ENCODE measurements around the gene UROS. TPM values are rescaled to one million over a fixed set of nuclear protein-coding genes. Genes with fewer than 3 reads are reported as not detected.

UROS gene
- total RNA-seq, 1 donor from 2014 or later, result 30.6 TPM

DNA sequence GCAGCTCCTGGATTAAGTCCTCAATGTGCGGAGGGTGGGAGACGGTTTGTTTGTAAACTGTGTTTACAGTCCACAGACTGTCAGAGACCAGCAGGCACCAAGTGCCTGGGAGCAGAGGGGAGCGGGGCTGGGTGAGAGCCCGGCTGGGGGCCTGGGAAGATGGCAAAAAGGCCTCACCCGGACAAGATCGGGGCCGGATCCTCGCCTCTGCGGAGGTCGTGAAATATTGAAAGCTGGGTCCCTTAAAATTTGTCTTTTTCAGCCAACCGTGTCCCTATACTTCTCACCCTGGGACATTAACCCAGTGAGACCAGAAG is 50.2 kb downstream of the UROS start:
- no peak for ATAC-seq
- DNase-seq (ENCODE audit: low spot score), result no peak
- intact Hi-C loops (cut with DNase I), result no loop called here

DNA sequence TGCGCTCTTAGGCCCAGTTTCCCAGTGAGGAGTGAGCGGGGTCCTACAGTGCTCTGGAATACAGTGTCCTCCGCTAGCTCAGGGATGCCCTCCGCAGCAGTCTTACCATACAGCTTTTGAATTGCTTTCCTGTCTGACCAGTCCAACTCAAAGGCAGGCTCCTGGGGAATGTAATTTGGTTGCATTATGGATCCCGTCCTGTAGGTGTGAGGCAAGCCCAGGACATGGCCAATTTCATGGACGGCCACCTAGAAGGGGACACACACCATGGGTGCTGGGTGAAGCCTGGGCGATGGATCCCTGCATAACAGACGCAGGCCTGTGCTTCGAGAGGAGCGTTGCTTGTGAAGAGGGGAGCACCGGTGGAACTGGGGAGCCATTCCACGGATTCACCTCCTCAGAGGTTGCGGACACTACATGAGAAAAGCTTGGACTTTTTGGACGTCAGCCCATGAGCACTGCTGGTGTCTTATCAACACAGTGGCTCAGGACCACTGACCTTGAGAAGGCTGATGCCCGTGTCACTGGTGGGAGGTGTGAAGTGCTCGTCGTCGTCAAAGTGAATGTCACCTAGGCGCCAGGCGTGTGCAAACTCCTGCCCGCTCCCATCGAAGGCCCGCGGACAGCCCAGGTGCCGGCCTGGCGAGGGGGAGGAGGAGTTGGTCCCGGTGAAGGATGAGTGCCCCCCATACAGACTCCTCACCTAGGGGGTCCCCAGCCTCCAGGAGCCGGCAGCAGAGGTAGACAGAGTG is 50.8 kb downstream of the UROS start:
- ATAC-seq (no peak), DNase-seq (ENCODE audit: low spot score) (no peak)
- intact Hi-C loops (cut with DNase I), result no loop called here

DNA sequence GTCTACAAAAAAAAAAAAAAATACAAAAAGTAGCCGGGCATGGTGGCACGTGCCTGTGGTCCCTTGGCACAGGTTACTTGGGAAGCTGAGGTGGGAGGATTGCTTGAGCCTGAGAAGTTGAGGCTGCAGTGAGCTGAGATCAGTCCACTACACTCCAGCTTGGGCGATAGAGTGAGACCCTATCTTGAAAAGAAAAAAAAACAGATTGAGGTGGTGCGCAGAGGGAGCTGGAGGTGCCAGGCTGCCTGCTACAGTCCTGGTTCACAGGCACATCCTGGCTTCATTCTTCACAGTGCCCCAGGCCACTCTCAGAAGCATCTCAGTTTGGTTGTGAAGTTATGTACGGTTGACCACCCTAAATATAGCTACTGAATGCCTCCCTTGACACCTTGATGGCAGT is 52.2 kb downstream of the UROS start:
- ATAC-seq, result no peak
- no peak for DNase-seq (ENCODE audit: low spot score)
- intact Hi-C loops (cut with DNase I), result no loop called here

DNA sequence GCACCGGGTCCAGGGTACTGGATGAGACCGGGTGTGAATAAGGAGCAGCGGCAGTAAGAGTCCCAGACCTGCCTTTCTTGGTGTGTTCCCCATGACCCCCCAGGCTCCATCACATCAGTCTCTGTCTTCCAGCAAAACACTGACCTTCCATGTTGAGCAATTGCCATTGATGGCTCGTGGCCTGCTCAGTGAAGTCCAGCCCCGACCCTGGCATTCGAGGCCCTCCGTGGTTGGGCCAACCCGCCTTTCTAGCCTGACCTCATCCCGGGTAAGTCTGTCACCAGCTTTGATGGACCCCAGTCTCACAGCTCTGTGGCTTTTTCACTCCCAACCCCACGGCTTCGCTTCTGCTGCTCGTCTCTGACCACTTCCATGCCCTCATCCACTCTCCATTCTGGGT is 53.9 kb downstream of the UROS start:
- ATAC-seq (no peak), DNase-seq (ENCODE audit: low spot score) (no peak)
- intact Hi-C loops (cut with DNase I), result no loop called here

DNA sequence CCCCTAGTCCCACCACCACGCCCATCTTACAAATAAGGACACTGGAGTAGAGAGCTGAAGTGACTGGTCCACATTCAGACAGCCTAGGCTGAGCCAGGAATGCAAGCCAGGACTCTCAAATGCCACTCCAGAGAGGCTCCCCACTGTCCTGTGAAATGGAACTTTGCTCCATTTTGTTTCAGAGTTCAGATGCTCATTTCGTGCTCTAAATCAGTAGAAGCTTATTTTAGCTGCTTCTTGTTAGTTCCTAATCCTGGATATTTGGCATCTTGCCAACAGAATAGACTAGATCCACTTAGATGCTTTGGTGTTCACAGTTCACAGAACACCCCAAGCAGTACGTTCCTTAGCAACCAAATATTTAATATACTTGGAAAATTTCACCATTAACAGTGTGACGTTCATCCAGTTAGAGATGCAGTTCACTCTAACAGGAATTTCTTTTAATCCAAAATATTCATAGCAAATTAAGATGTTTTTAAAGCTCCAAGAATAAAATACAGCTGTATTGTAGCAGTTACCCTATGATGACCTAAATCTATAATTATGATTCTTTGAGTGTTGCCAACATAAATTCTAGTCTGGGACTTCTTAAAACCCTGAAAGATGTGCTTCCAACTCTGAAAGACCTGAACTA is 54.7 kb downstream of the UROS start:
- intact Hi-C loops (cut with DNase I), result no loop called here
- peak; percentile 75 for ATAC-seq
- no peak for DNase-seq (ENCODE audit: low spot score)

DNA sequence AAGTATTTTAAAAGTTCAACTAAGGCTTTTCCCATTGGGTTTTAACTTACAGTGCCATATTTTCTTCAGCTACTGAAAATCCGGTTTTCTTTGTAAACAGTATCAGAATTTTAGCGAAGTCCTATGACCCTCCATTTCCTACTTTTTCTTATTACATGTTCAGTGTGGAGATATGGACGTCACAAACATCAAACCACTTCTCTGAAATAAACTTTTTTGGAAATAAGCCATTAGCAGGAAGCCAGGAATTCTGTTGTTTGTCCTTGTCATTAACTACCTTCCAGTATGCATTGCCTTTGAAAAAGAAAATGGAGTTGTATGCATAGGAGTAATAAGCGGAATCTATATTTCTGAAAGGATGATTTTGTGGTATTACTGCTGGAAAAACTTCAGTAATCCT is 56.5 kb downstream of the UROS start:
- ATAC-seq, result no peak
- intact Hi-C loops (cut with DNase I), result no loop called here

DNA sequence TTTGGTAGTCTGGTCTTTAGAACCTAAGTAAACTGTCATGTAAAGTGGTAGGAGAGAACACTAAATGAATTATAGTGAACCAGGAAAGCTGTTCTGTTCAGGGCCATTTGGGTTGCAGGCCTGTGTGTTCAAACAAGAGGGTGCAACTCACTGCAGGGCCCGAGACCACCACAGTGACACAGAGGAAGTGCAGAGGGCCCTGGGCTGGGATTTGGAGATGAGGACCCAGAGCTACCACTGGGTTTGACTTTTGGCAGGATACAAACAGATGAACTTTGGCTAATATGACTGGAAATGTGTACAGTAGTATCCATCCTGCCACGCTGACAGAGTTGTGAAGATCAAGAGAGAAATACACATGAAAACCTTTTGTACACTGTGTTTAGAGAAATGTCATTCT is 57.2 kb downstream of the UROS start:
- ATAC-seq, result no peak
- DNase-seq (ENCODE audit: low spot score), result no peak

More for the DNA sequence above, 56.5 kb downstream of the UROS start:
- DNase-seq (ENCODE audit: low spot score), result no peak

DNA sequence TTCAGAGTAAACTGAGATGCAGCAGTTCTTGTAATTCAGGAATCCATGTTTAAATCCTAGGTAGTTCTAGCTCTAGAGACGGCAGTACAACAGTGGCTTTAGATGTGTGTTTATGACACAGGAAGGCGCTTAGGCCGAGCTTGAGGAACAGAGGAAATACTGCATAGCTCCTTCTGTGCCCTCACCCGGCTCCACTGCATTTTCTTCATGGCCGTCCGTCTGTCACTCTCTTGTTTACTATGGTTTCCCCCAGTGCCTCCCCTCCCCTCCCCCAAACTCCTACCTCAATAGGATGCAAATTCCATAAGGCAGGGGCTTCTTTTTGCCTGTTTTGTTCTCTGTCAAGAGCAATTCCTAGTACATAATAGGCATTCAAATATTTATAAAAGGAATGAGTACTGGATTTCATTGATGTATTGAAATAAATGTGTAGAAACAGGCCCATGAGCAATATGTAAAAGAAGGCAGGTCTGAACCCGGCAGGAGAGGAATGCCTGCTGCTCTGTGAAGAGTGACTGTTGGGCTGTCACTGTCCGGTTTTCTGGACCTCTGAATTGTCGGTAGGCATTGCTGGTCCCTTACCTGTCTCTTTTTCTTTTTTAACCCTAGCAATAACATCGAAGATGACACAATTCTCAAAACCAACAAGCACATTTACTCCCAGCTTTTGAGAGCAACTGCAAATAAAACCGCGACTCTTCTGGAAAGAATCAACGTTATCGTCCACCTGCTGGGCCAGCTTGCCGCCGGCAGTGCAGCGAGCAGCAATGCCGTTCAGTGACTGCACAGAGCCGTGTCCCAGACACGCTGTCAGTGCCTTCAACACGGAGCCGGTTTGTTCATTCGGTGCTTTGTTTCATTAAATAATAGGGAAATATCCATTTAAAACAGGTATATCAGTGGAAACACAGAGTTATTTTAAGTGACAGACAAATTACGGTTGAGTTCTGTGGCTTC is 60.1 kb downstream of the UROS start:
- intact Hi-C loops (cut with DNase I), result no loop called here
- DNase-seq (ENCODE audit: low spot score) (no peak), ATAC-seq (no peak)

More for the DNA sequence above, 57.2 kb downstream of the UROS start:
- intact Hi-C loops (cut with DNase I), result no loop called here

DNA sequence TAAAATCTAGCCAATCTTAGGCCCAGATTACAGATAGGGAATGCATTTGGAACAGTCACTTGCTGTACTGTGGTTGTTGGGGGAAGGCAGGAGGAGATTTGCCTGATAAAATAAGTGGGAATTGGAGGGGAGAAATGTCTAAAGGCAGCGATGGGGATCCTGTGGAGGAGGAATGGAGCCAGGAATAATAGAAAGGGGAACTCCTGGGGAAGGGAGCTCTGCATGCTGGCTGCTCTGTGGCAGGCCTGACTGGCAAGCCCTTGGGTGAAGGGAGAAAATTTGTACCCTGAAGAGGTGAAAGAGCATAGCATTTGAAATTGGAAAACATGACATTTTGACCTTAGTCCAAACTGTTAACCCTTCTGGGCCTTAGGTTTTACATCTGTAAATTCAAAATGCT is 61.1 kb downstream of the UROS start:
- ATAC-seq (no peak), DNase-seq (ENCODE audit: low spot score) (no peak)
- intact Hi-C loops (cut with DNase I), result no loop called here

DNA sequence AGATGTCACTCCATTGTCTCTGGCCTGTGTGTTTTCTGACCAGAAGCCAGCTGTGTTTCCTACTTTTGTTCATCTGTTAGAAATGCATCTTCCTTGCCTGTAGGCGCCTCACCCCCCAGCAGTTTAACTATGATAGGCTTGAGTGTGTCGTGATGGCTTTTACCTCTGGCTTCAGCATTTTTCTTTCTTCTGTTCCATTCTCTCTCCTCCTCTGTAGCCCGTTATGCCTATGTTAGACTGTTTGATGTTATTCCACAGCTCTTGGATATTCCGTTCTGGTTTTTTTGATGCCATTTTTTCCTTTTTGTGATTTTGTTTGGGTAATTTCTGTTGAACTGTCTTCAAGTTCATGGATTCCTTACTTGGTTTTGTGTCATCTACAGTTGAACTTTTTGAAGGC is 65.3 kb downstream of the UROS start:
- DNase-seq (ENCODE audit: low spot score), result no peak
- intact Hi-C loops (cut with DNase I), result loop anchor here (2.0 kb wide), 1 partner anchor 67 kb away; no protein-coding TSS in a partner anchor
- no peak for ATAC-seq

DNA sequence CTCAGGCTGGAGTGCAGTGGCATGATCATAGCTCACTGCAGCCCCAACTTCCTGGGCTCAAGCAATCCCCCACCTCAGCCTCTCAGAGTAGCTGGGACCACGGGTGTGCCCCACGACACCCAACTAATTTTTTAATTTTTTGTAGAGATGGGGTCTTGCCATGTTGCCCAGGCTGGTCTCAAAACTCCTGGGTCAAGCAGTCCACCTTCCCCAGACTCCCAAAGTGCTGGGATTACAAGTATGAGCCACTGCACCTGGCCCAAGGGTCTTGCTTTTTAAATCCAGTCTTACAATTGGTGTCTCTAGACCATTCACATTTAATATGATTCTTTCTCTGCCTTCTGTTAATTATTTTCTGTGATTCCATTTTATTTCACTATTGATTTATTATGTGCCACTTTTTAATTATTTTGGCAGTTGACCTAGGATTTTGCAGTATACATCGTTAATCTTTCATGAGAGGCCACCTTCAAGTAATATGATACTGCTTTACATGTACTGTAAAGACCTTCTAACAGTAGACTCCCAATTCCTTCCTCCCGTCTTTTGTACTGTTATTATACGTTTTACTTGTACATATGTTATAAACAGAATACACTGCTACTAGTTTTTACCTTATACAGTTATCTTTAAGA is 66.1 kb downstream of the UROS start:
- intact Hi-C loops (cut with DNase I), result loop anchor here (2.0 kb wide), 1 partner anchor 66 kb away; no protein-coding TSS in a partner anchor
- DNase-seq (ENCODE audit: low spot score), result no peak
- ATAC-seq, result no peak

DNA sequence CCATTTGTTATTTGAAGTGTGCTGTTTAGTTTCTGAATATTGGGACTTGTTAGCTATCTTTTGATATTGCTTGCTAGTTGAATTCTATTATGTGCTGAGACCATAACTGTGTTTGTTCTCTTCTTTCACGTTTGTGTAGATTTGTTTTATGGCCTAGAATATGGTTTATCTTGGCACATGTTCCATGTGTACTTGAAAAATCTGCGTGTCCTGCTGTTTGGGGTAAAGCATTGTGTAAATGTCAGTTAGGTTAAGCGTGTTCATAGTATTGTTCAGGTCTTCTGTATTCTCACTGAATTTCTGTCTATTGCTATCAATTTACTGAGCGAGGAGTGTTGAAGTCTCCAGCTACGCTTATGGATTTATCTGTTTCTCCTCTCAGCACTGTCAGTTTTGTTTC is 66.9 kb downstream of the UROS start:
- intact Hi-C loops (cut with DNase I), result loop anchor here (2.0 kb wide), 1 partner anchor 65 kb away; no protein-coding TSS in a partner anchor
- no peak for ATAC-seq
- DNase-seq (ENCODE audit: low spot score), result no peak

DNA sequence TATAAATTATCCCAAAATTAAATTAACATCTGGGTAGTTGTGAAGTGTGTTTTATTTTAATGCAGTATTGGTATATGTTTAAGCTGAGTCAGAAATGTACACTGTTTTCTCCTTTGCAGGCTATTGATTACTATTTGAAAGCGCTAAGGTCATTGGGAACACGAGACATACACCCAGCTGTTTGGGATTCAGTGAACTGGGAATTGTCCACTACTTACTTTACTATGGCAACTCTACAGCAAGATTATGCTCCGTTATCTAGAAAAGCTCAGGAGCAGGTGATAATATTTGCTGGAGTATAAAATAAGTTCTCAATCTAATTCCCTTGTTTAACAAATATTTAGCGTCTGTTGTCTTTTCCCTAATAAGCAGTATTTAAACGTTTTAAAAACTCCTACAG is 75.6 kb downstream of the UROS start:
- DNase-seq (ENCODE audit: low spot score) (no peak), ATAC-seq (no peak)
- intact Hi-C loops (cut with DNase I), result no loop called here

DNA sequence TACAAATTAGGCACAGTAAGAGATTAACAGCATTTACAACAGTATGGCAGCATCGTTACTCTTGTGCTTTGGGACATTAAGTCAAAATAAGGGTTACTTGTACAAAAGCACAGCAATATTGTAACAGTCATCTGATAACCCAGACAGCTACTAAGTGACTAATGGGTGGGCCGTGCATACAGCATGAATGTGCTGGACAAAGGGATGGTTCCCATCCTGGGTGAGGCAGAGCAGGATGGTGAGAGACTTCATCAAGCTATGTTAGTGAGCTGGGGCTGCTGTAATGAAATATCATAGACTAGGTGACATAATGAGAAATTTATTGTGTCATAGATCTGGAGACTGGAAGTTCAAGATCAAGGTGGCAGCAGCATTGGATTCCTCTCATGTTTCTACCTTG is 78.1 kb downstream of the UROS start:
- no peak for ATAC-seq
- DNase-seq (ENCODE audit: low spot score), result no peak
- intact Hi-C loops (cut with DNase I), result no loop called here

DNA sequence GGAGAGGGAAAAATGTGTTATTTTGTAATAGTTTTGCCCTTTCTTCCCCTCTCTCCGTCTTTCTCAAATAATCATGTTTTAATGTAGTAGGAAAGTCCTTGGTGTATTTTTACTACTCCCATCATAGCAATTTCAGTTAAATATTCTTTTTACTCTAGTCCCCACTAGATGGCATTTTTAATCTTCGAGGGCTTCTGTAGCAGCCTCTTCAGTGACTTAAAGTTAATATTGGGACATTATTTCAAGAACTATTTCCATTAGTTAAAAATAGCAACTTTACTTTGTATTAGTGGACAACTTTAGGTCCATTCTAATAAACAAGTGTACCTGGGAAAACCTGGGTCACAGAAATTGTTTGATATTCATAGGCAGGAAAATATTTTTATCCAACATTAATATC is 80.6 kb downstream of the UROS start:
- intact Hi-C loops (cut with DNase I), result no loop called here
- no peak for DNase-seq (ENCODE audit: low spot score)
- ATAC-seq, result no peak

DNA sequence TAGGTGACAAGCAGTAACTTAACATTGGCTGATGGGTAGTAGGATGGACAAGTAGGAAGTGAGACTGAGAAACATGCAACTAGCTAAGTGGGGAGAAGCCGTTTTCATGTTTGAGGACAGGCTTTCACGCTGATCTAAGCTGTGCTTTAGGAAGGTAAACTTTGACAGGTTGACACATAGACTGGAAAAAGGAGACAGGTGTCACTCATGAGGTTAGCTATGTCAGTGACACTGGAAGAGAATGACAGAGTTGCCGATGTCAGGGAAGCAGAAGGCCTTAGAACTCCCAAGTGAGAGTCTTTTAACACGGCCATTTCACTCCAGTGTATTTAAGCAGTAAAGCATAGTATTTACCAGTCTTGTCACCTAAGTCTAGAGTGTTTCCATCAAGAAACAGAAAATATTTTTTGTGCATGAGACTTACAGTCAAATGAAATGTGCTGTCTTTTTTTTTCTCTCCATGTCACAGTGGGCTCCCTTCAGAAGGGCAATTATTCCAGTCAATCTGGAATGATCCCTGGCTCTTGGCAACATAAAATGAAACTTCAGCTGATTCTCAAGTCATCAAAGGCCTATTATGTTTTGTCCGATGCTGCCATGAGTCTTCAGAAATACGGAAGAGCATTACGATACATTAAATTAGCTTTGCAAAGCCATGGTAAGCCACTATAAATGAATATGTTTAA is 82.9 kb downstream of the UROS start:
- no peak for ATAC-seq
- intact Hi-C loops (cut with DNase I), result no loop called here
- no peak for DNase-seq (ENCODE audit: low spot score)

Measured in sciatic nerve (tissue), 2 donors.